A549 (cell line): ENCODE results near the gene GINS3. TPM values are rescaled to one million over a fixed set of nuclear protein-coding genes. Genes with fewer than 3 reads are reported as not detected.

Source experiments
- ATAC-seq, 2 experiments: fragments of 200-7000 bp in 1 of 2; fragments of >200 bp in 1 of 2; cut with Nextera tagmentation in 1 of 2; cut with Tn5 transposase in 1 of 2; 3 replicates each; pipeline versions ENCODE4 v1.8.0 to v1.9.1; 2018 to 2020; ENCODE audit warnings: mild to moderate bottlenecking in 1 of 2, moderate library complexity in 1 of 2
- CTCF ChIA-PET: fragments of 300-600 bp; sonication (Branson Sonifier 250); formaldehyde crosslinking; extraction: SDS; loops from one replicate; lab custom pipeline; 2021; ENCODE audit warnings: antibody characterized with exemption, inconsistent platforms; lab: Yijun Ruan, JAX
- POLR2A ChIA-PET: fragments of 350-600 bp; formaldehyde crosslinking; extraction: SDS; loops from one replicate; lab custom pipeline; 2021; ENCODE audit warnings: antibody characterized with exemption, inconsistent platforms; lab: Yijun Ruan, JAX
- DNase-seq, 2 experiments: peaks; one replicate each; pipeline versions ENCODE4 v3.0.0 to v3.0.0-alpha.2; 2011 to 2016; ENCODE audit warnings: low read depth in 1 of 2, low spot score in 1 of 2
- FAIRE-seq: peaks from 2 replicates; lab custom pipeline; 2011; peaks lifted over from hg19 to GRCh38; lab: Jason Lieb, UNC
- H3K27ac ChIP-seq, 2 experiments: fragments of >200 bp; sonication (Bioruptor Twin); formaldehyde crosslinking; 3 replicates each; pipeline ENCODE4 v1.5.1; 2016 to 2017
- H3K4me1 ChIP-seq: fragments of >200 bp; sonication (Bioruptor Twin); formaldehyde crosslinking; 3 replicates; pipeline ENCODE4 v1.6.1; 2016
- H3K4me2 ChIP-seq: fragments of >200 bp; sonication (Bioruptor Twin); formaldehyde crosslinking; 3 replicates; pipeline ENCODE4 v1.6.1; 2016
- H3K4me3 ChIP-seq: fragments of >200 bp; sonication (Bioruptor Twin); formaldehyde crosslinking; 3 replicates; pipeline ENCODE4 v1.5.1; 2016
- H3K9me3 ChIP-seq: fragments of >200 bp; sonication (Bioruptor Twin); formaldehyde crosslinking; 3 replicates; pipeline ENCODE4 v1.6.1; 2016
- BHLHE40 ChIP-seq: IDR thresholded peaks from 2 replicates; pipeline ENCODE4 v1.6.1; 2012; ENCODE audit warnings: low read depth, low read length, inconsistent platforms
- CBX8 ChIP-seq: fragments of 200-600 bp; sonication (generic); IDR thresholded peaks from 2 replicates; pipeline ENCODE4 v1.6.1; 2016
- CHD2 ChIP-seq: fragments of 150-350 bp; IDR thresholded peaks from 2 replicates; pipeline ENCODE4 v1.6.1; 2014; ENCODE audit warnings: low read length; ENCODE audit not compliant: partially characterized antibody
- EHF ChIP-seq: fragments of 250-450 bp; sonication (Bioruptor Pico); IDR thresholded peaks from 2 replicates; pipeline ENCODE4 v1.5.0; 2020; ENCODE audit warnings: mild to moderate bottlenecking
- HDAC2 ChIP-seq: fragments of 200-600 bp; sonication (generic); IDR thresholded peaks from 2 replicates; pipeline ENCODE4 v1.6.1; 2016
- HOXB13 ChIP-seq: fragments of 250-450 bp; sonication (Bioruptor Pico); IDR thresholded peaks from 2 replicates; pipeline ENCODE4 v1.5.0; 2020; ENCODE audit warnings: low read depth, mild to moderate bottlenecking, moderate library complexity
- JUNB ChIP-seq: fragments of >200 bp; sonication (Bioruptor Twin); formaldehyde crosslinking; IDR thresholded peaks from 2 replicates; pipeline ENCODE4 v1.6.1; 2016
- MYC ChIP-seq: IDR thresholded peaks from 2 replicates; pipeline ENCODE4 v1.6.1; 2012; ENCODE audit warnings: mild to moderate bottlenecking, inconsistent platforms, low read length, improper control_type of control experiment, borderline replicate concordance
- NPAS2 ChIP-seq: fragments of 250-450 bp; sonication (Bioruptor Pico); IDR thresholded peaks from 2 replicates; pipeline ENCODE4 v1.8.0; 2022; ENCODE audit warnings: mild to moderate bottlenecking, moderate library complexity, borderline replicate concordance
- PHF8 ChIP-seq: fragments of 200-600 bp; sonication (generic); IDR thresholded peaks from 2 replicates; pipeline ENCODE4 v1.6.1; 2016; ENCODE audit warnings: low read depth, mild to moderate bottlenecking, antibody characterized with exemption, moderate library complexity, borderline replicate concordance
- SMC3 ChIP-seq: fragments of >200 bp; sonication (Bioruptor Twin); formaldehyde crosslinking; IDR thresholded peaks from 3 replicates; pipeline ENCODE4 v1.6.1; 2018; ENCODE audit warnings: inconsistent platforms
- WGBS: methylation state at CpG from one replicate; pipeline ENCODE4 v1.1.6; 2017; ENCODE audit errors: missing lambda C conversion rate; 5-methylcytosine and 5-hydroxymethylcytosine counted together
- polyA plus RNA-seq, 4 experiments: library from polyadenylated mRNA; depleted of rRNA in 3 of 4; stranded (reverse); fragments of >200 nt; fragmentation: RNase III in 1 of 4; extraction: RNeasy Plus Mini Kit Qiagen cat#74134 plus additional on column Dnase treatment in 1 of 4; gene quantifications; 2 replicates in 3 of 4; 3 replicates in 1 of 4; pipeline ENCODE4 v1.2.3, GENCODE V29; 2011 to 2017
- TF ChIP-seq, protein P1 (sequence below): fragments of >200 bp; sonication (Bioruptor Twin); formaldehyde crosslinking; IDR thresholded peaks from 2 replicates; pipeline ENCODE4 v1.6.1; 2016
- TF ChIP-seq, protein P2 (sequence below): fragments of 250-450 bp; sonication (Bioruptor Pico); IDR thresholded peaks from 2 replicates; pipeline ENCODE4 v1.5.0; 2021; ENCODE audit warnings: mild to moderate bottlenecking, moderate library complexity, borderline replicate concordance
- TF ChIP-seq, protein P3 (sequence below): fragments of 450-650 bp; IDR thresholded peaks from 2 replicates; pipeline ENCODE4 v1.6.1; 2014; ENCODE audit warnings: antibody characterized with exemption
- TF ChIP-seq, protein P4 (sequence below): fragments of 200-600 bp; sonication (generic); IDR thresholded peaks from 2 replicates; pipeline ENCODE4 v1.6.1; 2016; ENCODE audit warnings: antibody characterized with exemption, mild to moderate bottlenecking, moderate library complexity
- TF ChIP-seq, protein P5 (sequence below): fragments of 250-450 bp; sonication (Bioruptor Pico); IDR thresholded peaks from 2 replicates; pipeline ENCODE4 v1.5.0; 2020; ENCODE audit warnings: low read depth, mild to moderate bottlenecking, moderate library complexity
- TF ChIP-seq, protein P6 (sequence below): IDR thresholded peaks from 2 replicates; pipeline ENCODE4 v1.6.1; 2012; ENCODE audit warnings: low read depth, borderline replicate concordance
- TF ChIP-seq, protein P7 (sequence below): fragments of >200 bp; sonication (Bioruptor Twin); formaldehyde crosslinking; IDR thresholded peaks from 3 replicates; pipeline ENCODE4 v1.6.1; 2016

GINS3 gene
- polyA plus RNA-seq, 2 of the 4 experiments (the other 2 are of a cell fraction) = 19.7 to 21.0 TPM

DNA sequence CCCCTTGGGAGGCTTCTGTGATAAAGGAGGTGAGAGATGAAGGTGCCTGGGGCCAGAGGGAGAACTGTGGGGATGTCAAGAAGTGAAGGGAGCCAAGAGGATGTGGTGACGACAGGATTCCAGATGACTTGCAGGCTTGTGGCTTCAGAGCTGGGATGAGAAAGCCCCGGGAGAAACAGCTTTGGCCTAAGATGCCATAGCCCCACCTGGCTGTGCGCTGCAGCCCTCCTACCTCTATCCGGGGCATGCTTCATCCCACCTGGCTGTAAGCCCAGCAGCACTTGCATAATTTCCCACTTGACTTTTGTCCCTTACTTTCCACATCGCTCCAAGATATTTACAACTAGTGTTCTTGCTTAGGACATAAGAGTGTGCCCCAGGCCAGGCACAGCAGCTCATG is 29.3 kb downstream of the GINS3 start:
- H3K27ac ChIP-seq = no peak overlapping the region
- ATAC-seq = no peak
- no peak overlapping the region for H3K4me3 ChIP-seq
- 60% methylated on average over 5 of the region's 5 CpGs for whole genome bisulfite sequencing
- no peak for TF ChIP-seq CBX8
- TF ChIP-seq NPAS2 (CRISPR knock-in tag) = no peak
- no peak for TF ChIP-seq EHF (CRISPR knock-in tag)
- TF ChIP-seq BHLHE40 = no peak
- TF ChIP-seq HDAC2 = no peak
- TF ChIP-seq HOXB13 = no peak
- no peak for TF ChIP-seq SMC3
- TF ChIP-seq MYC = no peak
- H3K9me3 ChIP-seq = no peaks in the 10 kb centered on the region
- no peak overlapping the region for H3K4me2 ChIP-seq
- FAIRE-seq = no peak
- ChIA-PET POLR2A (no interaction called here), CTCF (interaction anchor here (0.9 to 1.0 kb wide), 2 partner anchors 21 to 85 kb away, joined by 3 read pairs; no protein-coding TSS in a partner anchor)
- no peaks in the 10 kb centered on the region for H3K4me1 ChIP-seq
- no peak for DNase-seq

DNA sequence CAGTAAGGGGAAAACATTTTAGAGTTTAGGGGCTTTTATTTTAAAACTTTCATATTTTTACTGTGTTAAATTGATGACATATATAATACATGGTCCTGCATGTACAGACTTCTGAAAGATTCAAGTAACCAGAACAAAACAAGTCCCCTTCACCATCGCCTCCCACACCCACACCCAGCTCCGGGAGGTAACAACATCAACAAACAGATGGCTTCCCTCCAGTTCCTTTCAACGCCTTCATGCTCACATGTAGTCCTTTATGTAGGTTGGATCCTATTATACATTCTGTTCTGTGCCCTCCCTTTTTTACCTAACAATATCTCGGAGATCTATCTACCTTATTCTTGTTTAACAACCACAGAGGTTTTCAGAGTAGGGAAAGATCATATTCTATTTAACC is 30.5 kb downstream of the GINS3 start:
- H3K4me3 ChIP-seq = no peak overlapping the region
- WGBS = 76% methylated on average over 4 of the region's 4 CpGs
- ChIA-PET POLR2A (no interaction called here), CTCF (no interaction called here)
- no peak for DNase-seq
- no peak for FAIRE-seq
- H3K27ac ChIP-seq = no peak overlapping the region
- no peaks in the 10 kb centered on the region for H3K4me1 ChIP-seq
- ATAC-seq = no peak
- no peak overlapping the region for H3K4me2 ChIP-seq
- no peaks in the 10 kb centered on the region for H3K9me3 ChIP-seq
- TF ChIP-seq JUNB (no peak), CHD2 (no peak), EHF (CRISPR knock-in tag) (no peak), PHF8 (no peak)
- TF ChIP-seq, protein P1, sequence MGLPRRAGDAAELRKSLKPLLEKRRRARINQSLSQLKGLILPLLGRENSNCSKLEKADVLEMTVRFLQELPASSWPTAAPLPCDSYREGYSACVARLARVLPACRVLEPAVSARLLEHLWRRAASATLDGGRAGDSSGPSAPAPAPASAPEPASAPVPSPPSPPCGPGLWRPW = no peak
- TF ChIP-seq, protein P2, sequence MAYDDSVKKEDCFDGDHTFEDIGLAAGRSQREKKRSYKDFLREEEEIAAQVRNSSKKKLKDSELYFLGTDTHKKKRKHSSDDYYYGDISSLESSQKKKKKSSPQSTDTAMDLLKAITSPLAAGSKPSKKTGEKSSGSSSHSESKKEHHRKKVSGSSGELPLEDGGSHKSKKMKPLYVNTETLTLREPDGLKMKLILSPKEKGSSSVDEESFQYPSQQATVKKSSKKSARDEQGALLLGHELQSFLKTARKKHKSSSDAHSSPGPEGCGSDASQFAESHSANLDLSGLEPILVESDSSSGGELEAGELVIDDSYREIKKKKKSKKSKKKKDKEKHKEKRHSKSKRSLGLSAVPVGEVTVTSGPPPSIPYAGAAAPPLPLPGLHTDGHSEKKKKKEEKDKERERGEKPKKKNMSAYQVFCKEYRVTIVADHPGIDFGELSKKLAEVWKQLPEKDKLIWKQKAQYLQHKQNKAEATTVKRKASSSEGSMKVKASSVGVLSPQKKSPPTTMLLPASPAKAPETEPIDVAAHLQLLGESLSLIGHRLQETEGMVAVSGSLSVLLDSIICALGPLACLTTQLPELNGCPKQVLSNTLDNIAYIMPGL (CRISPR knock-in tag) = no peak
- TF ChIP-seq, protein P3, sequence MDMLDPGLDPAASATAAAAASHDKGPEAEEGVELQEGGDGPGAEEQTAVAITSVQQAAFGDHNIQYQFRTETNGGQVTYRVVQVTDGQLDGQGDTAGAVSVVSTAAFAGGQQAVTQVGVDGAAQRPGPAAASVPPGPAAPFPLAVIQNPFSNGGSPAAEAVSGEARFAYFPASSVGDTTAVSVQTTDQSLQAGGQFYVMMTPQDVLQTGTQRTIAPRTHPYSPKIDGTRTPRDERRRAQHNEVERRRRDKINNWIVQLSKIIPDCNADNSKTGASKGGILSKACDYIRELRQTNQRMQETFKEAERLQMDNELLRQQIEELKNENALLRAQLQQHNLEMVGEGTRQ = no peak

DNA sequence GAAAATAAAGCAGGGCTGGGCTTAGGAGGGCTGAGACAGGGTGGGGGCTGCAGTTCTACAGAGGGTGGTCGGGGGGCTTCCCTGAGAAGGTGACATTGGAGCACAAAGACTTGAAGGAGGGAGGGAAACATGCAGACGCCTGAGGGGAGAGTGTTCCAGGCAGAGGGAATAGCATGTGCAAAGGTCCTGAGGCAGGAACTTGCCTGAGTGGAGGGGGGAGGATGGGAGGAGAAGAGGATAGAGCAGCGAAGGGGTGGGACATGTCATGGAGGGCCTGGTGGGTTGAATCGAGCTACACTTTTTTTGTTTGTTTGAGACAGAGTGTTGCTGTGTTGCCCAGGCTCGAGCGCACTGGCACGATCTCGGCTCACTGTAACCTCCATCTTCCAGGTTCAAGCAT is 33.0 kb downstream of the GINS3 start:
- WGBS = 65% methylated on average over 8 of the region's 8 CpGs
- ChIA-PET CTCF (interaction anchor here (1.1 to 1.4 kb wide), 2 partner anchors 39 to 62 kb away, joined by 3 to 5 read pairs; no protein-coding TSS in a partner anchor), POLR2A (no interaction called here)
- no peaks in the 10 kb centered on the region for H3K9me3 ChIP-seq
- TF ChIP-seq, protein P4, sequence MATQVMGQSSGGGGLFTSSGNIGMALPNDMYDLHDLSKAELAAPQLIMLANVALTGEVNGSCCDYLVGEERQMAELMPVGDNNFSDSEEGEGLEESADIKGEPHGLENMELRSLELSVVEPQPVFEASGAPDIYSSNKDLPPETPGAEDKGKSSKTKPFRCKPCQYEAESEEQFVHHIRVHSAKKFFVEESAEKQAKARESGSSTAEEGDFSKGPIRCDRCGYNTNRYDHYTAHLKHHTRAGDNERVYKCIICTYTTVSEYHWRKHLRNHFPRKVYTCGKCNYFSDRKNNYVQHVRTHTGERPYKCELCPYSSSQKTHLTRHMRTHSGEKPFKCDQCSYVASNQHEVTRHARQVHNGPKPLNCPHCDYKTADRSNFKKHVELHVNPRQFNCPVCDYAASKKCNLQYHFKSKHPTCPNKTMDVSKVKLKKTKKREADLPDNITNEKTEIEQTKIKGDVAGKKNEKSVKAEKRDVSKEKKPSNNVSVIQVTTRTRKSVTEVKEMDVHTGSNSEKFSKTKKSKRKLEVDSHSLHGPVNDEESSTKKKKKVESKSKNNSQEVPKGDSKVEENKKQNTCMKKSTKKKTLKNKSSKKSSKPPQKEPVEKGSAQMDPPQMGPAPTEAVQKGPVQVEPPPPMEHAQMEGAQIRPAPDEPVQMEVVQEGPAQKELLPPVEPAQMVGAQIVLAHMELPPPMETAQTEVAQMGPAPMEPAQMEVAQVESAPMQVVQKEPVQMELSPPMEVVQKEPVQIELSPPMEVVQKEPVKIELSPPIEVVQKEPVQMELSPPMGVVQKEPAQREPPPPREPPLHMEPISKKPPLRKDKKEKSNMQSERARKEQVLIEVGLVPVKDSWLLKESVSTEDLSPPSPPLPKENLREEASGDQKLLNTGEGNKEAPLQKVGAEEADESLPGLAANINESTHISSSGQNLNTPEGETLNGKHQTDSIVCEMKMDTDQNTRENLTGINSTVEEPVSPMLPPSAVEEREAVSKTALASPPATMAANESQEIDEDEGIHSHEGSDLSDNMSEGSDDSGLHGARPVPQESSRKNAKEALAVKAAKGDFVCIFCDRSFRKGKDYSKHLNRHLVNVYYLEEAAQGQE = no peak
- no peak for TF ChIP-seq CHD2
- TF ChIP-seq CBX8 = no peak
- no peak for TF ChIP-seq MYC
- TF ChIP-seq, protein P5, sequence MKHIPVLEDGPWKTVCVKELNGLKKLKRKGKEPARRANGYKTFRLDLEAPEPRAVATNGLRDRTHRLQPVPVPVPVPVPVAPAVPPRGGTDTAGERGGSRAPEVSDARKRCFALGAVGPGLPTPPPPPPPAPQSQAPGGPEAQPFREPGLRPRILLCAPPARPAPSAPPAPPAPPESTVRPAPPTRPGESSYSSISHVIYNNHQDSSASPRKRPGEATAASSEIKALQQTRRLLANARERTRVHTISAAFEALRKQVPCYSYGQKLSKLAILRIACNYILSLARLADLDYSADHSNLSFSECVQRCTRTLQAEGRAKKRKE (CRISPR knock-in tag) = no peak
- TF ChIP-seq, protein P3 = no peak
- TF ChIP-seq, protein P6, sequence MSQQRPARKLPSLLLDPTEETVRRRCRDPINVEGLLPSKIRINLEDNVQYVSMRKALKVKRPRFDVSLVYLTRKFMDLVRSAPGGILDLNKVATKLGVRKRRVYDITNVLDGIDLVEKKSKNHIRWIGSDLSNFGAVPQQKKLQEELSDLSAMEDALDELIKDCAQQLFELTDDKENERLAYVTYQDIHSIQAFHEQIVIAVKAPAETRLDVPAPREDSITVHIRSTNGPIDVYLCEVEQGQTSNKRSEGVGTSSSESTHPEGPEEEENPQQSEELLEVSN = no peak
- TF ChIP-seq, protein P7, sequence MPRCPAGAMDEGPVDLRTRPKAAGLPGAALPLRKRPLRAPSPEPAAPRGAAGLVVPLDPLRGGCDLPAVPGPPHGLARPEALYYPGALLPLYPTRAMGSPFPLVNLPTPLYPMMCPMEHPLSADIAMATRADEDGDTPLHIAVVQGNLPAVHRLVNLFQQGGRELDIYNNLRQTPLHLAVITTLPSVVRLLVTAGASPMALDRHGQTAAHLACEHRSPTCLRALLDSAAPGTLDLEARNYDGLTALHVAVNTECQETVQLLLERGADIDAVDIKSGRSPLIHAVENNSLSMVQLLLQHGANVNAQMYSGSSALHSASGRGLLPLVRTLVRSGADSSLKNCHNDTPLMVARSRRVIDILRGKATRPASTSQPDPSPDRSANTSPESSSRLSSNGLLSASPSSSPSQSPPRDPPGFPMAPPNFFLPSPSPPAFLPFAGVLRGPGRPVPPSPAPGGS = no peak
- no peaks in the 10 kb centered on the region for H3K4me1 ChIP-seq
- no peak overlapping the region for H3K4me3 ChIP-seq
- H3K4me2 ChIP-seq = no peak overlapping the region
- DNase-seq = no peak
- no peak for ATAC-seq
- FAIRE-seq = no peak
- no peak overlapping the region for H3K27ac ChIP-seq
